ENCODE measurements around the gene LYRM1. TPM values are rescaled to one million over a fixed set of nuclear protein-coding genes. Genes with fewer than 3 reads are reported as not detected.

The LYRM1 gene
- total RNA-seq, 1 donor from 2014 or later, result 21.7 TPM

- intact Hi-C loops (cut with micrococcal nuclease), result no loop called here
Observed at GRCh38 chr16:20930365-20930690, 29.8 kb downstream of the LYRM1 start.

DNA sequence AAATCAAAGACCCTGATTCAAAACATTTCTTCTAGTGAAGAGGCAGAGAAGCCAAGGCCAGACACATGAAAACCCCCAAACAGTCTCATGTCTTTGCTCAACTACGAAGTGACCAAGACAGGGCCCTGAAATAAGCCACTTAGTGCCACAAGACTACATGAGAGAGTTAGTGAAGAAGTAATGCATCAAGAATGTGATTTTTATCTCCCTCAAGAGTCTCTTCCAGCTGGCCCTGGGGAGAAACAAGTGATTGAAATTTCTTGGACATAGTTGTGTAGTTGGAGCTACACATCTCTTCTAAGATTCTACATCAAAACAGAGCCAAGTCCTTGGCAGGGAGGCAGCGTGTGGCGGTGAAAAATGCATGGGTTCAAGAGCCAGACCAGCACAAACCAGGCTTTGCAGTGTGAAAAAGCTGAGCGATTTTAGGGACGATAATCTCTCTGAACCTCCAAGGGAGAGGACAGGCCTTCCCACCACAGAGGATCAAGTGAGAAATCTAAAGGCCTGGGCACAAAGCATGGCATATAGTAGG, 30.6 kb downstream of the LYRM1 start:
- intact Hi-C loops (cut with micrococcal nuclease), result no loop called here

GRCh38 chr16:20933589-20933988, 33.0 kb downstream of the LYRM1 start:
- intact Hi-C loops (cut with micrococcal nuclease), result no loop called here

- intact Hi-C loops (cut with micrococcal nuclease), result no loop called here
Observed at GRCh38 chr16:20937736-20938135, 37.2 kb downstream of the LYRM1 start.

GRCh38 chr16:20938426-20938825, 37.9 kb downstream of the LYRM1 start:
- intact Hi-C loops (cut with micrococcal nuclease), result no loop called here

GRCh38 chr16:20939611-20940010, 39.0 kb downstream of the LYRM1 start:
- intact Hi-C loops (cut with micrococcal nuclease), result loop anchor here (5.0 kb wide), 1 partner anchor 87 kb away; no protein-coding TSS in a partner anchor

DNA sequence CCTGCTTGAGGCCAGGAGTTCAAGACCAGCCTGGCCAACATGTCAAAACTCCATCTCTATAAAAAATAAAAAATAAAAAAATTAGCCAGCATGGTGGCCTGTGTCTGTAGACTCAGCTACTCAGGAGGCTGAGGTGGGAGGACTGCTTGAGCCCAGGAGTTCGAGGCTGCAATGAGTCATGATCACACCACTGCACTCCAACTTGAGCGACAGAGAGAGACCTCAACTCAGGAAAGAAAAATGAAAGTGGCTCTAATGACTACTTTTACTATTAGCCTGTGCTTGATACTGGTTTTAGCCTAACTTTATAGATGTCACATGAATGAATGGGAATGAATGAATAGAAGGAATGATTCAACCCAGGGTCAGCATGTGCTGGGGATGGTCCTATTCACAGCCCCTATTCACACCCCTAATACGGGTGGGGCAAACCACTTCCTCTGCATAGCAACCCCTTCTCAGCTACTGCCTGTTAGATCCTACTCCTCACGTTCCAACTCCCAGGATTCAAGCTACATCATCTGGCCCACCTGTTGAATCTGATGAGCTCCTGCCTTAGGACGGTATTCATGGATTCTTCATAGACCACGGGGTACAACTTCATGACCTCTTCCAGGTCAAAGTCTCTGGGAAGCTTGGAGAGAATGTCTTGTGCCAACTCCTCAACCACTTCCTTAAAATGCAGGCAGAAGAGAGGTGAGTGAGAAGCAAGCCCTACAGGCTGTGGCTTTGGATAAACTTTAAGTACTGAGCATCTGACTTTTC, 40.5 kb downstream of the LYRM1 start:
- intact Hi-C loops (cut with micrococcal nuclease), result loop anchor here (5.0 kb wide), 1 partner anchor 89 kb away; no protein-coding TSS in a partner anchor

GRCh38 chr16:20941636-20941926, 41.0 kb downstream of the LYRM1 start:
- intact Hi-C loops (cut with micrococcal nuclease), result loop anchor here (5.0 kb wide), 1 partner anchor 89 kb away; no protein-coding TSS in a partner anchor

GRCh38 chr16:20942256-20942655, 41.7 kb downstream of the LYRM1 start:
- intact Hi-C loops (cut with micrococcal nuclease), result loop anchor here (5.0 kb wide), 1 partner anchor 90 kb away; no protein-coding TSS in a partner anchor

GRCh38 chr16:20944861-20945574, 44.4 kb downstream of the LYRM1 start:
- intact Hi-C loops (cut with micrococcal nuclease), result loop anchor here (1.0 to 5.0 kb wide), 3 partner anchors 45 to 93 kb away; partner anchors contain the start of genes DCUN1D3 and LYRM1

DNA sequence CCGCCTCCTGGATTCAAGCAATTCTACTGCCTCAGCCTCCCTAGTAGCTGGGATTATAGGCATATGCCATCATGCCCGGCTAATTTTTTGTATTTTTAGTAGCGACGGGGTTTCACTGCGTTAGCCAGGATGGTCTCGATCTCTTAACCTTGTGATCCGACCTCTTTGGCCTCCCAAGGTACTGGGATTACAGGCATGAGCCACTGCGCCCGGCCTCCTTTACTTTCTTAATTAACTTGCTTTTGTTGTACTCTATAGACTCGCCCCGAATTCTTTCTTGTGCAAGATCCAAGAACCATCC, 45.0 kb downstream of the LYRM1 start:
- intact Hi-C loops (cut with micrococcal nuclease), result loop anchor here (1.0 kb wide), 2 partner anchors 45 to 71 kb away; partner anchors contain the start of genes DCUN1D3 and LYRM1

DNA sequence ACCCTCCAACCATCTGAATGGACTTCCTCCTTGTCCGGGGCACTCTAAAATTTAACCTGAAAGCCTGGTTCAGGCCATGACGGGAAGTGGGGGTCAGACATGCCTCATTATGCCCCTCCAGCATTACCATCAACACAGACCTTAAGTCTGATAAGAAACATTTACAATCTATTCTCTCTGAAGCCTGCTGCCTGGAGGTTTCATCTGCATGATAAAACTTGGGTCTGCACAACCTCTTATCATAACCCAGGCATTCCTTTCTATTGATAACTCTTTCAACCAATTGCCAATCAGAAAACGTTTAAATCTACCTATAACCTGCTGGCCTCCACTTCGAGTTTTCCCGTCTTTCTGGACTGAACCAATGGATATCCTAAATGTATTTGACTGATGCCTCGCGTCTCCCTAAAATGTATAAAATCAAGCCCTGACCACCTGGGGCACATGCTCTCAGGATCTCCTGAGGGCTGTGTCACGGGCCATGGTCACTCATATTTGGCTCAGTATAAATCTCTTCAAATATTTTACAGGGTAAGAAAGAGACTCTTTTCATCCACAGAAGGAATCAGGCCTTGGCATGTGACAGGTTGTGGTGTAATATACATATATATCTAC, 45.6 kb downstream of the LYRM1 start:
- intact Hi-C loops (cut with micrococcal nuclease), result no loop called here

DNA sequence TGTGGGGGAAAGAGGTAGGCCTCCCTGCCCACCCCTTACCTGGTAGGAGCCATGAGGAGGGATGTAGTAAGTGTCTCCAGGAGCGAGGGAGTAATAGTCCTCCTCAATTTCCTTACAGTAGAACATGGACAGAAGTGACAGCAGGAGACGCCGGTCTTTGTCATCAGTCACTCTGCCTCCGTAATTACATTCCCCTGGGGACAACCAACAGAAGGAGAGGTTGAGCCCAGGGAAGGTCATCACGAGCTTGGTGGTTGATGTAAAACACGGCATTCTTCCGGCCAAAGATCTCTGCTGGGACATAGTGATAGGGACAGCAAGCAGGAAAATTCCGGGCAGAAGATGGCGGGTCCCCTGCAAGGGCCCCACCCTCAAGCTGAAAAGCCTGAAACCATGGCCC, 47.9 kb downstream of the LYRM1 start:
- intact Hi-C loops (cut with micrococcal nuclease), result no loop called here

GRCh38 chr16:20949660-20950059, 49.1 kb downstream of the LYRM1 start:
- intact Hi-C loops (cut with micrococcal nuclease), result no loop called here

- intact Hi-C loops (cut with micrococcal nuclease), result no loop called here
Observed at GRCh38 chr16:20950294-20950693, 49.7 kb downstream of the LYRM1 start.

- intact Hi-C loops (cut with micrococcal nuclease), result no loop called here
Observed at GRCh38 chr16:20952139-20952920, 51.8 kb downstream of the LYRM1 start.

DNA sequence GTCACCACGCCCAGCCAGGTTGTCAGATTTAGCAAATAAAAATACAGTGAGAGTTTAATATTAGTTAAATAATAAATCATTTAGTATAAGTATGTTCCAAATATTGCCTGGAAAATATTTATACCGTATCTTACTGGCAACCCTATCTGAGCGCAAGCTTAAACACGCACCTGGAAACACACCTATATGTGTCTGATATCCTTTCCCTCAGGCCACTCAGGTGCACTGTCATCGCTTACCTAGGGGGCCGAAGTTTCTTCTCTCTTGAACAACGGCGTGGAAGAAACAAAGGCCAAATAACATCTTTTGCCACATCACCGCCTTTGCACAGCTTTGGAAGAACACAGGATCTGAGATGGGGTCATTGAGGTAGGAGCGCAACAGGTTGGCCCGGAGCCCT, 54.0 kb downstream of the LYRM1 start:
- intact Hi-C loops (cut with micrococcal nuclease), result no loop called here

- intact Hi-C loops (cut with micrococcal nuclease), result no loop called here
Observed at GRCh38 chr16:20956319-20956718, 55.7 kb downstream of the LYRM1 start.

GRCh38 chr16:20957153-20957552, 56.6 kb downstream of the LYRM1 start:
- intact Hi-C loops (cut with micrococcal nuclease), result no loop called here

DNA sequence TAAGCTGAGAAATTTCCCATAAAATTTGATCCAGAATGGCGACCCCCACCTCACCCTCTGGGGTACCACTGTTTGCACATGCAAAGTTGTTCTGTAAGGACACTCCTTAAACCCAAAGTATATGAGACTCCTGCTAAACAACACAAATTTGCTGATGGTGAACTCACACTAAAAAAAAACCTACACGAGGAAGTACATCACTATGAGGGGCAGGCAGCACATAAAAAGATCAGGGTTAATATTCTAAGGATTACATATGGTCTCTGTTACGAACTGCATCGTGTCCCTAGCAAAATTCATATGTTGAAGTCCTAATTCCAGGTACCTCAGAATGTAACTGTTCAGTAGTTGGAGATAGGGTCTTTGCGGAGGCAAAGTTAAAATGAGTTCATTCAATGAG, 60.3 kb downstream of the LYRM1 start:
- intact Hi-C loops (cut with micrococcal nuclease), result no loop called here

DNA sequence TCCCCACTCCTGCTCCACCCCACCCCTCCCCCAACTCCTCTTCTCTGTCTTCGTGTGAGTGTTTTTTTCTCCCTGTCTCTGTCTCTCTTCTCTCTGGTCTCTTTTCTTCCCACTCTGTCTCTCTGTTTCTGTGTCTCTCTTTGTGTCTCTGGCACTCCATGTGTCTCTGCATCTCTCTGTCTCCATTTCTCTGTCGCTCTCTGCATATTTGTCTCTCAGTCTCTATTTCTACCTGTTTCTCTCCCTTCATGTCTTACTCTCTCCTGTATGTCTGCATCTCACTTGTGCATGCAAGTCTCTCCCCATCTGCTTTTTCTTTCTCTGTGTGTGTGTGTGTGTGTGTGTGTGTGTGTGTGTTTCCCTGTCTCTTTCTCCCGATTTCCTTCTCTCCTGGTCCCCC, 68.2 kb downstream of the LYRM1 start:
- intact Hi-C loops (cut with micrococcal nuclease), result no loop called here
